Measurements from ENCODE around the gene SLCO4A1. TPM values are rescaled to one million over a fixed set of nuclear protein-coding genes. Genes with fewer than 3 reads are reported as not detected.

Gene SLCO4A1
- total and polyA plus RNA-seq, 9 of the 15 experiments (the other 6 are each of a cell fraction or from before 2014, with no cell fraction given) = 1.6 to 21.9 (median 12.8) TPM

DNA sequence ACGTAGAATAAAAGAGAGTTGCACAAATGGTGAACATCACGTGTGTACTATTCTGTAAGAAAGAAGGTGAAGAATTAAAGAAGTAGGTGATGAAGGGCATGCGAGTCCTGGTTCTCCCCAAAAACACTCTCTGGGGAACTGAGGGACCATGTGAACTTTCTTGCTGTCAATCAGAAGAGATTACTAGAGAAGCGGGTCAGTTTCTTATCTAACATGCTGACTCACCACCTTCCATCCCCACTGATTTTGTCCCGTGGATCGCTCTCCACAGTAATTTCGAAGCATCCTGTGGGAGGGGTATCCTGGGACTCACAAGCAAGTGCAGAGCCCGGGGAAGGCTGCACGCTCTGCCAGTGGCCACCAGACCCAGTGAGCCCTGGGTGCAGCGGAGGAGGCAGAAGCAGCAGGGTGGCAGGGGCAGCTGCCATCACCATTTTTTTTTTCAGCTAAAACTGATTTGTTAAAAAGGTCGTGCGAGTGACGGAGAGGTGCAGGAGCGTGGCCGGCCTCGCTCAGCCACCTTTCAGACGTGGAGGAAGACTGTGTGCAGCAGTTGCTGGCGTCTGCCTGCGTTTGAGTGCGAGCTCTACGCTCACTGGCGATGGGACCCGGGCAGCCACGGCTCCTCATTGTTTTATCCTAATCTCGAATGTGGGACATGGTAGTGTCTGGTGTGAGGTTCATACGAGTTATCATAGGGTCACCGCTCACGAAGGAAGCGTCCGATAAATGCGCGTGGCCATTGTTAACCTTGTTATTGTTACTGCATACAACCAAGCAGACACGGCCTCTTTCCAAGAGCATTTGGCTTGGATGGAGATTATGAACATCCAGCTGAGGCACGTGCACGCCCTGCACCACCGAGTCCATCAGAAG is 28.0 kb upstream of the SLCO4A1 start (continued):
- TF ChIP-seq, protein P1, sequence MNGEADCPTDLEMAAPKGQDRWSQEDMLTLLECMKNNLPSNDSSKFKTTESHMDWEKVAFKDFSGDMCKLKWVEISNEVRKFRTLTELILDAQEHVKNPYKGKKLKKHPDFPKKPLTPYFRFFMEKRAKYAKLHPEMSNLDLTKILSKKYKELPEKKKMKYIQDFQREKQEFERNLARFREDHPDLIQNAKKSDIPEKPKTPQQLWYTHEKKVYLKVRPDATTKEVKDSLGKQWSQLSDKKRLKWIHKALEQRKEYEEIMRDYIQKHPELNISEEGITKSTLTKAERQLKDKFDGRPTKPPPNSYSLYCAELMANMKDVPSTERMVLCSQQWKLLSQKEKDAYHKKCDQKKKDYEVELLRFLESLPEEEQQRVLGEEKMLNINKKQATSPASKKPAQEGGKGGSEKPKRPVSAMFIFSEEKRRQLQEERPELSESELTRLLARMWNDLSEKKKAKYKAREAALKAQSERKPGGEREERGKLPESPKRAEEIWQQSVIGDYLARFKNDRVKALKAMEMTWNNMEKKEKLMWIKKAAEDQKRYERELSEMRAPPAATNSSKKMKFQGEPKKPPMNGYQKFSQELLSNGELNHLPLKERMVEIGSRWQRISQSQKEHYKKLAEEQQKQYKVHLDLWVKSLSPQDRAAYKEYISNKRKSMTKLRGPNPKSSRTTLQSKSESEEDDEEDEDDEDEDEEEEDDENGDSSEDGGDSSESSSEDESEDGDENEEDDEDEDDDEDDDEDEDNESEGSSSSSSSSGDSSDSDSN (IDR thresholded peaks at IDR 0.05; ENCODE audit: borderline replicate concordance in 1 of 2, low read depth in 2 of 2, low read length in 2 of 2) = no peak
- TF ChIP-seq SMARCB1 (IDR thresholded peaks at IDR 0.05; ENCODE audit: insufficient read length, low read depth) (no peak), RBM17 (IDR thresholded peaks at IDR 0.05; ENCODE audit: borderline replicate concordance, low read depth, low read length) (no peak), STAG1 (CRISPR knock-in tag; IDR thresholded peaks at IDR 0.05; ENCODE audit: borderline replicate concordance) (no peak), FOXA3 (CRISPR knock-in tag; conservative IDR thresholded peaks at IDR 0.05 in 1 of 2, IDR thresholded peaks at IDR 0.05 in 1 of 2) (no peak), ELF2 (CRISPR knock-in tag; IDR thresholded peaks at IDR 0.05) (no peak), ZNF644 (tag; IDR thresholded peaks at IDR 0.05; ENCODE audit: low read depth) (no peak), CSDE1 (IDR thresholded peaks at IDR 0.05) (no peak), PHF21A (IDR thresholded peaks at IDR 0.05; ENCODE audit: borderline replicate concordance, low read depth) (no peak), HDAC8 (tag; IDR thresholded peaks at IDR 0.05) (no peak), PPARD (CRISPR knock-in tag; IDR thresholded peaks at IDR 0.05) (no peak), ZKSCAN1 (IDR thresholded peaks at IDR 0.05; ENCODE audit: low read depth, low read length) (no peak), MAFG (tag; conservative IDR thresholded peaks at IDR 0.05) (peak; percentile 81)
- TF ChIP-seq, protein P2, sequence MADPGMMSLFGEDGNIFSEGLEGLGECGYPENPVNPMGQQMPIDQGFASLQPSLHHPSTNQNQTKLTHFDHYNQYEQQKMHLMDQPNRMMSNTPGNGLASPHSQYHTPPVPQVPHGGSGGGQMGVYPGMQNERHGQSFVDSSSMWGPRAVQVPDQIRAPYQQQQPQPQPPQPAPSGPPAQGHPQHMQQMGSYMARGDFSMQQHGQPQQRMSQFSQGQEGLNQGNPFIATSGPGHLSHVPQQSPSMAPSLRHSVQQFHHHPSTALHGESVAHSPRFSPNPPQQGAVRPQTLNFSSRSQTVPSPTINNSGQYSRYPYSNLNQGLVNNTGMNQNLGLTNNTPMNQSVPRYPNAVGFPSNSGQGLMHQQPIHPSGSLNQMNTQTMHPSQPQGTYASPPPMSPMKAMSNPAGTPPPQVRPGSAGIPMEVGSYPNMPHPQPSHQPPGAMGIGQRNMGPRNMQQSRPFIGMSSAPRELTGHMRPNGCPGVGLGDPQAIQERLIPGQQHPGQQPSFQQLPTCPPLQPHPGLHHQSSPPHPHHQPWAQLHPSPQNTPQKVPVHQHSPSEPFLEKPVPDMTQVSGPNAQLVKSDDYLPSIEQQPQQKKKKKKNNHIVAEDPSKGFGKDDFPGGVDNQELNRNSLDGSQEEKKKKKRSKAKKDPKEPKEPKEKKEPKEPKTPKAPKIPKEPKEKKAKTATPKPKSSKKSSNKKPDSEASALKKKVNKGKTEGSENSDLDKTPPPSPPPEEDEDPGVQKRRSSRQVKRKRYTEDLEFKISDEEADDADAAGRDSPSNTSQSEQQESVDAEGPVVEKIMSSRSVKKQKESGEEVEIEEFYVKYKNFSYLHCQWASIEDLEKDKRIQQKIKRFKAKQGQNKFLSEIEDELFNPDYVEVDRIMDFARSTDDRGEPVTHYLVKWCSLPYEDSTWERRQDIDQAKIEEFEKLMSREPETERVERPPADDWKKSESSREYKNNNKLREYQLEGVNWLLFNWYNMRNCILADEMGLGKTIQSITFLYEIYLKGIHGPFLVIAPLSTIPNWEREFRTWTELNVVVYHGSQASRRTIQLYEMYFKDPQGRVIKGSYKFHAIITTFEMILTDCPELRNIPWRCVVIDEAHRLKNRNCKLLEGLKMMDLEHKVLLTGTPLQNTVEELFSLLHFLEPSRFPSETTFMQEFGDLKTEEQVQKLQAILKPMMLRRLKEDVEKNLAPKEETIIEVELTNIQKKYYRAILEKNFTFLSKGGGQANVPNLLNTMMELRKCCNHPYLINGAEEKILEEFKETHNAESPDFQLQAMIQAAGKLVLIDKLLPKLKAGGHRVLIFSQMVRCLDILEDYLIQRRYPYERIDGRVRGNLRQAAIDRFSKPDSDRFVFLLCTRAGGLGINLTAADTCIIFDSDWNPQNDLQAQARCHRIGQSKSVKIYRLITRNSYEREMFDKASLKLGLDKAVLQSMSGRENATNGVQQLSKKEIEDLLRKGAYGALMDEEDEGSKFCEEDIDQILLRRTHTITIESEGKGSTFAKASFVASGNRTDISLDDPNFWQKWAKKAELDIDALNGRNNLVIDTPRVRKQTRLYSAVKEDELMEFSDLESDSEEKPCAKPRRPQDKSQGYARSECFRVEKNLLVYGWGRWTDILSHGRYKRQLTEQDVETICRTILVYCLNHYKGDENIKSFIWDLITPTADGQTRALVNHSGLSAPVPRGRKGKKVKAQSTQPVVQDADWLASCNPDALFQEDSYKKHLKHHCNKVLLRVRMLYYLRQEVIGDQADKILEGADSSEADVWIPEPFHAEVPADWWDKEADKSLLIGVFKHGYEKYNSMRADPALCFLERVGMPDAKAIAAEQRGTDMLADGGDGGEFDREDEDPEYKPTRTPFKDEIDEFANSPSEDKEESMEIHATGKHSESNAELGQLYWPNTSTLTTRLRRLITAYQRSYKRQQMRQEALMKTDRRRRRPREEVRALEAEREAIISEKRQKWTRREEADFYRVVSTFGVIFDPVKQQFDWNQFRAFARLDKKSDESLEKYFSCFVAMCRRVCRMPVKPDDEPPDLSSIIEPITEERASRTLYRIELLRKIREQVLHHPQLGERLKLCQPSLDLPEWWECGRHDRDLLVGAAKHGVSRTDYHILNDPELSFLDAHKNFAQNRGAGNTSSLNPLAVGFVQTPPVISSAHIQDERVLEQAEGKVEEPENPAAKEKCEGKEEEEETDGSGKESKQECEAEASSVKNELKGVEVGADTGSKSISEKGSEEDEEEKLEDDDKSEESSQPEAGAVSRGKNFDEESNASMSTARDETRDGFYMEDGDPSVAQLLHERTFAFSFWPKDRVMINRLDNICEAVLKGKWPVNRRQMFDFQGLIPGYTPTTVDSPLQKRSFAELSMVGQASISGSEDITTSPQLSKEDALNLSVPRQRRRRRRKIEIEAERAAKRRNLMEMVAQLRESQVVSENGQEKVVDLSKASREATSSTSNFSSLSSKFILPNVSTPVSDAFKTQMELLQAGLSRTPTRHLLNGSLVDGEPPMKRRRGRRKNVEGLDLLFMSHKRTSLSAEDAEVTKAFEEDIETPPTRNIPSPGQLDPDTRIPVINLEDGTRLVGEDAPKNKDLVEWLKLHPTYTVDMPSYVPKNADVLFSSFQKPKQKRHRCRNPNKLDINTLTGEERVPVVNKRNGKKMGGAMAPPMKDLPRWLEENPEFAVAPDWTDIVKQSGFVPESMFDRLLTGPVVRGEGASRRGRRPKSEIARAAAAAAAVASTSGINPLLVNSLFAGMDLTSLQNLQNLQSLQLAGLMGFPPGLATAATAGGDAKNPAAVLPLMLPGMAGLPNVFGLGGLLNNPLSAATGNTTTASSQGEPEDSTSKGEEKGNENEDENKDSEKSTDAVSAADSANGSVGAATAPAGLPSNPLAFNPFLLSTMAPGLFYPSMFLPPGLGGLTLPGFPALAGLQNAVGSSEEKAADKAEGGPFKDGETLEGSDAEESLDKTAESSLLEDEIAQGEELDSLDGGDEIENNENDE (IDR thresholded peaks at IDR 0.05; ENCODE audit: low read depth, low read length) = no peak

Data from K562 (cell line).